Stimulated activated CD4-positive, alpha-beta T cell treated with anti-CD3 and anti-CD28 coated beads, Interleukin-1b, Interleukin-23, amount 100 ng/mL, for 1 hour (primary cell): ENCODE results near the gene LINC01488.

Experiments
- DNase-seq, 2 donors: peaks; one replicate each; pipeline ENCODE4 v3.0.0-alpha.2; 2020; ENCODE audit warnings: low read depth in 2 of 2

LINC01488 gene

GRCh38 chr11:69530278-69531070 lies 49.0 kb downstream of the LINC01488 start:
- no peak for DNase-seq

DNA sequence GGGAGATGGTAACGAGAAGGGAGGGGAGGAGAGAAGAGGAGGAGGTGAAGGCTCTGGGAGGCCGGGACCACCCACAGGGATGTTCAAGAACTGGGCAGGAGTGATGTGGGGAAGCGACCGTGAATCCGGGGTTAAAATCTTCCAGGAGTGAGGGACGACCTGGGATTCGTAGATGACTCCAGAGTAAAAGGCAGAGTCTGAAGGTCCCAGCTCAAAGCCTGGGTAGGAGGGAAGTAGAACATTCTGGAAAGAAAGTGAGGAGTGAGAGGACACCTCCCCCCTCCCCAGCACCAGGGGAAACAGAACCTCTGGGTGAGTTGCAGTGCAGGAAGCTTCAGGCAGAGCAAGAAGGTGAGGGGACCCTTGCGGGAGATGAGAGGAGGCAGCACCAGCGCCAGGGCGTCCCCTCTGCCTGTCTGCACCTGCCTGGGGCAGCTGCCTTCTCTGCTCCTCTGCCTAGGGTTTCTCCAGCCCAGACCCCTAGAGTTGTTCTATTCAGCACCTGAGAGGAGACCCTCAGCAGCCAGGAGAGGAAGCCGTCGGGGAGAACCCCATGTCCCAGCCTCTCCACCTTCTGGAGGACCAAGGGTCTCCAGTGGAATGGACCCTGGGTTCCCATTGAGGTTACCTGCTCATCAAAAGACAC lies 49.7 kb downstream of the LINC01488 start:
- DNase-seq, result no peak

DNA sequence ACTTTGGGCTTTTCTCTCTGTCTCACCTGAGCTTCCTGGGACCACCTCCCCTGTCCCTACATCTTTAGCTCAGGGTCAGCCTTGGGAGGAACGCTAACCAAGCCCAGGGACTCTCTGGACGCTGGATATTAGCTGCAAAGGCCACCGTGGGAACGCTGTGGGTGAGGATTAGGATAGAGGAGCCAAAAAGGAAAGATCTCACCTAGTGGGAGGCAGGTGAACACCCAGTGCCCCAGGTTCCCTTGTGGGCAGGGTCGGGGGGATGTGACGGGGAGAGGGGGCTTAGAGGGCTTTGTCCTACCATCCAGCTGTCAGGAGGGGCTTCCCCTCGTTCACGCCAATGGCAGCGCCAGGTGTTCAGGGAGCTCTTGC lies 50.2 kb downstream of the LINC01488 start:
- no peak for DNase-seq

GRCh38 chr11:69533296-69534165 lies 52.1 kb downstream of the LINC01488 start:
- DNase-seq, result no peak

GRCh38 chr11:69534166-69534530 lies 52.7 kb downstream of the LINC01488 start:
- no peak for DNase-seq

DNA sequence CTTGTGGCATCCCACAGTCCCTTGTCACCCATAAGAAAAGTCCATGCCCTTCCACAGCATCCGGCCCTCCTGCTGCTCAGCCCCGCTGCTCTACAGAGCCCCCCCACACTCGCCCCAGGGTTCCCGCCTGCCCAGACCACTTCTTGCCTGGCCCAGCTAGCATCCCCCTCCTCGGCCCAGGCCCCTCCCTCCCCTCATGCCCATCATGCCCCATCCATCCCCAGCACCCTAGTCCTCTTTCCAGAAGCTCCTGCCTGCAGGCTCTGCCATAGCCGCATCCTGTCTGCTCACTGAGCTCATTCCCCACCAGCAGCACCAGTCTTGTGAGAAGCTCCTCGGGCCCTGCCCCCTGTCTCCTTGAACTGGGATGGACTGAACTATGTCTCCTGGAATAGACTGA lies 54.4 kb downstream of the LINC01488 start:
- DNase-seq, result no peak

- no peak for DNase-seq
Measured at GRCh38 chr11:69536406-69536805, 54.9 kb downstream of the LINC01488 start.

- DNase-seq, result no peak
Measured at GRCh38 chr11:69537126-69537525, 55.7 kb downstream of the LINC01488 start.

GRCh38 chr11:69537855-69538640 lies 56.6 kb downstream of the LINC01488 start:
- no peak for DNase-seq

DNA sequence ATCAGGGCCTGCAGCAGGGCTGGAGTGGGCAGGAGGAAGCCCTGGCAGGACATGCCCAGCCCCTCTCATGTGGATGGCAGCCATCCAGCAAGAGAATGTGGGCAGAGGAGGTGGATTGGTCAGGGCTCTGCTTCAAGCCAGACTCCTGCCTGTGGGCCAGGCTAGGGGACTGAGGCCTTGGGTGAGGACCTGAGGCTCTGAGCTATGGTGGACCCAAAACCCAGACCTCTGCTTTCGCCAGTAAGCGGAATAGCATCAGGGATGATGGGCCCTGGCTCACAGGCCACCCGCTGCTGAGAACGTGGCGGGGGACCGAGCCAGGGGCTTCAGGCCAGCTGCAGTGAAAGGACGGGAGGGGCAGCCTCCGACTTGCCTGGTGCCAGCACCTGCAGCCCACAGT lies 57.4 kb downstream of the LINC01488 start:
- DNase-seq, result no peak

- no peak for DNase-seq
Measured at GRCh38 chr11:69539416-69540117, 58.1 kb downstream of the LINC01488 start.

DNA sequence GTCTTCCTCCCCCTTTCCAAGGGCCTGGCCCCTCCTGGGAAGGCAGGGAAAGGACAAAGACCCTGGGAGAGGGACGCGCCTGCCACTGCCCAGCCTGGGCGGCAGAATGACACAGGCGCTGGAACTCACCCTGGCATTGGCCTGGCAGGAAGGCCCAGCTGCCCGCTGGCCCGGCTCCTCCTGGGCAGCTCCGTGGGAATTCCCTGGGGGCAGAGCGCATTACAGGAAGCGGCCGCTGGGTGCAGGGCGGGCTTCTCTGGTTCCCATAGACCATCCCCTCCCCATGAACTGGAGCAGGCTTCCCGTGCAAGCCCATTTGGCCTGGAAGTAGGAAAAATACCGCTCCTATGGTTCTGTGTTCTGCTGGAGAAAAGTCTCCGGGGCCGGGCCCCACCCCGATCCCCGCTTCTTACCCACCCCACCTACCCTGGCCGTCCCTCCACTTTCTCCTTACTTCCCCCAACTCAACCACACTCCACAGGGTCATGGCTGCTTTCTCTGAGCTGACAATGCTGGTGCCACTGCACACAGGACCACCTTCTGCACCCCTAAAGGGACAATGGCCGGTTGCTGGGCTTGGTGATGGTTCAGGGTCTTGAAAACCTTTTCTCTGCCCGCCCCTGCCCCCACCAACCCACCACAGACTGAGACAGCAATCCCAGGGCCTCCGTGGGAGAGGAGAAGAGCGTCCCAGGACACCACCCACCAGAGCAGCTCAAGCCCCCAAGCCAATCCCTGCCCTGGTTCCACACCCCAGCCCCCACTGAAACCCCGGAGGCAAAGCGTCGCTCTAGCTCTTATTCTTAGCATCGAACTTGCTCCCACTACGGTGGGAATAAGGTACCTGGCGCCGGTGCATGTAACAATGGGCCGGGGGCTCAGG lies 58.9 kb downstream of the LINC01488 start:
- no peak for DNase-seq

GRCh38 chr11:69541001-69541285 lies 59.5 kb downstream of the LINC01488 start:
- DNase-seq, result no peak

GRCh38 chr11:69541501-69542313 lies 60.2 kb downstream of the LINC01488 start:
- DNase-seq, result no peak

DNA sequence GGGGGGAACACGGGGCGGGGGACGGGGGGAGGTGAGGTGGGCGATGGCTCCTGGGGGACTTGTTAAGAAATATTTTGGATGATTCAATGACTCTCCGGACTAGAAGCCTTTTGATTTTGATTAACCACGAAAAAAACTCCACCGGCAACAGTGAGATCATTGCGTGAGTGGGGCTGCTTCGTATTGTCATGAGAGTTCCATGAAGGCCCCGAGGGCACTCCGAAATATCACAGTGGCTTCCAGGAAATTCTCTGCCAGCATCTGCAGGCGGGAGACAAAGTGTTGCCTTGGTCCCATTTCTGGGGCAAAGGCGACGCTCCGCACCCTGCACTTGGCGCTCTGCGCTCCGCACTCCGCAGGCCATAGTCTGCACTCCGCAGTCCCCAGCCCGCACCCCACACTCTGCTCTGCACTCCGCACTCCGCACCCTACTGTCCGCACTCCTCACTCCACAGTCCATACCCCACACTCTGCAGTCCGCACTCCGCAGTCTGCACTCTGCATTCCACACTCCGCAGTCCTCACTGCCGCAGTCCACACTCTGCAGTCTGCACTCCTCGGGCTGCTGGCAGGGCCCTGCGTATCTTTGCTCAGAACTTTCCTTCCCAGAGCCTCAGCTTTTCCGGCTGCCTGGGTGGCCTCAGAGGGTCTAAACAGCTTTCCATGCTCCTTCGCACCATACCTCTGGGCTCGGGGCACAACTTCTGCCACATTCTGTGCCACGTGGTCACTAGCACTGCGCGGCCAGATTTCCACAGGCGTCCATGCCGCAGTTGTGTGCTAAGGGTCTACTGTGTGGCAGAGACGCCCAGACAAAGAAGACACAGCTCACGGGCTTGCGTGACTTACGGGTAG lies 61.1 kb downstream of the LINC01488 start:
- DNase-seq, result no peak
